Measurements from ENCODE around the gene MXD1.

- TF ChIP-seq, protein P1, sequence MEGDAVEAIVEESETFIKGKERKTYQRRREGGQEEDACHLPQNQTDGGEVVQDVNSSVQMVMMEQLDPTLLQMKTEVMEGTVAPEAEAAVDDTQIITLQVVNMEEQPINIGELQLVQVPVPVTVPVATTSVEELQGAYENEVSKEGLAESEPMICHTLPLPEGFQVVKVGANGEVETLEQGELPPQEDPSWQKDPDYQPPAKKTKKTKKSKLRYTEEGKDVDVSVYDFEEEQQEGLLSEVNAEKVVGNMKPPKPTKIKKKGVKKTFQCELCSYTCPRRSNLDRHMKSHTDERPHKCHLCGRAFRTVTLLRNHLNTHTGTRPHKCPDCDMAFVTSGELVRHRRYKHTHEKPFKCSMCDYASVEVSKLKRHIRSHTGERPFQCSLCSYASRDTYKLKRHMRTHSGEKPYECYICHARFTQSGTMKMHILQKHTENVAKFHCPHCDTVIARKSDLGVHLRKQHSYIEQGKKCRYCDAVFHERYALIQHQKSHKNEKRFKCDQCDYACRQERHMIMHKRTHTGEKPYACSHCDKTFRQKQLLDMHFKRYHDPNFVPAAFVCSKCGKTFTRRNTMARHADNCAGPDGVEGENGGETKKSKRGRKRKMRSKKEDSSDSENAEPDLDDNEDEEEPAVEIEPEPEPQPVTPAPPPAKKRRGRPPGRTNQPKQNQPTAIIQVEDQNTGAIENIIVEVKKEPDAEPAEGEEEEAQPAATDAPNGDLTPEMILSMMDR (IDR thresholded peaks at IDR 0.05), result no peak
- no peak for TF ChIP-seq EZH2 (IDR thresholded peaks at IDR 0.05; ENCODE audit: borderline replicate concordance, insufficient read depth, low read depth, low read length, poor library complexity, severe bottlenecking)
Observed at GRCh38 chr2:69975853-69976462, 61.0 kb downstream of the MXD1 start.
